HCT116 (cell line): ENCODE measurements around the gene SLC37A4. TPM values are rescaled to one million over a fixed set of nuclear protein-coding genes. Genes with fewer than 3 reads are reported as not detected.

Experiments used
- ATAC-seq: fragments of 200-7000 bp; cut with Tn5 transposase; 2 replicates; pipeline ENCODE4 v1.9.1; 2020; ENCODE audit warnings: mild to moderate bottlenecking, moderate library complexity
- BruUV-seq: library from RNA; stranded (reverse); fragments of 400-500 nt; replicated peaks from 2 replicates; lab custom pipeline; 2021; lab: Mats Ljungman, UMichigan
- CTCF ChIA-PET: fragments of 300-600 bp; sonication (Branson Sonifier 250); formaldehyde crosslinking; loops from one replicate; lab custom pipeline; 2021; ENCODE audit warnings: antibody characterized with exemption; lab: Charles Lee
- POLR2A ChIA-PET: fragments of 300-600, 350-600 bp; sonication (Branson Sonifier 250); formaldehyde crosslinking; loops from one replicate; lab custom pipeline; 2021; ENCODE audit warnings: antibody characterized with exemption; lab: Charles Lee
- RAD21 ChIA-PET, 2 experiments: fragments of 300-600 bp; sonication (Branson Sonifier 250); formaldehyde crosslinking; loops; one replicate each; lab custom pipeline; 2023; ENCODE audit warnings: low total read pairs in 2 of 2; ENCODE audit not compliant: uncharacterized antibody in 2 of 2, unreplicated experiment in 2 of 2, low non-redundant PET in 1 of 2; lab: Charles Lee
- DNase-seq: peaks from one replicate; pipeline ENCODE4 v3.0.0-alpha.2; 2010; ENCODE audit warnings: low read depth, low spot score
- H2AFZ ChIP-seq: fragments of 200-600 bp; shearing (Covaris generic), sonication (generic); 2 replicates; pipeline ENCODE4 v1.6.1; 2017; ENCODE audit warnings: low read depth, mixed run types, mixed read lengths, antibody characterized with exemption, low read length; ENCODE audit not compliant: poor library complexity, severe bottlenecking
- H3K27ac ChIP-seq: 2 replicates; pipeline ENCODE4 v1.5.1; 2012; ENCODE audit warnings: low read depth, low read length
- H3K27me3 ChIP-seq: fragments of 200-600 bp; sonication (generic); 2 replicates; pipeline ENCODE4 v1.6.1; 2016; ENCODE audit warnings: mixed run types, low read length, mixed read lengths; ENCODE audit not compliant: insufficient read depth
- H3K36me3 ChIP-seq, 2 experiments: fragments of 200-500 bp in 1 of 2; fragments of 200-600 bp in 1 of 2; sonication (Bioruptor generic) in 1 of 2; sonication (generic) in 1 of 2; 2 replicates each; pipeline versions ENCODE4 v1.5.1 to v1.6.1; 2014 to 2016; ENCODE audit warnings: low read length in 2 of 2, inconsistent platforms in 1 of 2, mixed read lengths in 1 of 2, mixed run types in 1 of 2; ENCODE audit not compliant: insufficient read depth in 2 of 2, control insufficient read depth in 1 of 2
- H3K4me1 ChIP-seq, 2 experiments: fragments of 200-600 bp in 1 of 2; sonication (generic) in 1 of 2; 2 replicates each; pipeline versions ENCODE4 v1.5.1 to v1.6.1; 2012 to 2017; ENCODE audit warnings: low read length in 2 of 2, inconsistent platforms in 1 of 2, mild to moderate bottlenecking in 1 of 2, mixed read lengths in 1 of 2, mixed run types in 1 of 2, moderate library complexity in 1 of 2; ENCODE audit not compliant: insufficient read depth in 2 of 2, control insufficient read depth in 1 of 2
- H3K4me2 ChIP-seq: fragments of 200-600 bp; sonication (generic); 2 replicates; pipeline ENCODE4 v1.6.1; 2017; ENCODE audit warnings: mixed run types, low read length, mixed read lengths
- H3K4me3 ChIP-seq, 2 experiments: fragments of 200-600 bp in 1 of 2; sonication (generic) in 1 of 2; replicated peaks in 1 of 2; 2 replicates each; pipeline ENCODE4 v1.5.1; 2011 to 2016; ENCODE audit warnings: low read length in 2 of 2, control low read depth in 1 of 2, low read depth in 1 of 2, mild to moderate bottlenecking in 1 of 2, mixed read lengths in 1 of 2, mixed run types in 1 of 2
- H3K79me2 ChIP-seq: fragments of 200-600 bp; sonication (generic); 2 replicates; pipeline ENCODE4 v1.6.1; 2017; ENCODE audit warnings: mild to moderate bottlenecking, mixed run types, low read length, moderate library complexity, mixed read lengths; ENCODE audit not compliant: insufficient read depth
- H3K9ac ChIP-seq: fragments of 200-600 bp; sonication (generic); 2 replicates; pipeline ENCODE4 v1.6.1; 2016; ENCODE audit warnings: low read length, mixed read lengths
- H3K9me2 ChIP-seq: fragments of 200-600 bp; sonication (generic), shearing (Covaris generic); 2 replicates; pipeline ENCODE4 v1.6.1; 2017; ENCODE audit warnings: mixed run types, mild to moderate bottlenecking, moderate library complexity; ENCODE audit not compliant: insufficient read depth
- H3K9me3 ChIP-seq, 2 experiments: fragments of 200-500 bp in 1 of 2; fragments of 200-600 bp in 1 of 2; sonication (Bioruptor generic) in 1 of 2; sonication (generic) in 1 of 2; 2 replicates each; pipeline ENCODE4 v1.6.1; 2014 to 2017; ENCODE audit warnings: low read length in 2 of 2, mixed read lengths in 2 of 2, inconsistent platforms in 1 of 2, low read depth in 1 of 2, mild to moderate bottlenecking in 1 of 2, mixed run types in 1 of 2, moderate library complexity in 1 of 2; ENCODE audit not compliant: control insufficient read depth in 1 of 2, insufficient read depth in 1 of 2
- H4K20me1 ChIP-seq: fragments of 200-600 bp; sonication (generic), shearing (Covaris generic); 2 replicates; pipeline ENCODE4 v1.6.1; 2017; ENCODE audit warnings: mixed run types, mild to moderate bottlenecking, moderate library complexity; ENCODE audit not compliant: insufficient read depth
- CBX3 ChIP-seq: IDR thresholded peaks from 2 replicates; pipeline ENCODE4 v1.6.1; 2012; ENCODE audit warnings: low read depth
- EGR1 ChIP-seq: IDR thresholded peaks from 2 replicates; pipeline ENCODE4 v1.6.1; 2012; ENCODE audit warnings: low read depth
- ELF1 ChIP-seq: IDR thresholded peaks from 2 replicates; pipeline ENCODE4 v1.6.1; 2012; ENCODE audit warnings: low read depth, borderline replicate concordance
- EZH2 ChIP-seq: fragments of 200-600 bp; sonication (generic); IDR thresholded peaks from 2 replicates; pipeline ENCODE4 v1.6.1; 2017; ENCODE audit warnings: antibody characterized with exemption, mixed run types
- EZH2phosphoT487 ChIP-seq: fragments of 200-600 bp; IDR thresholded peaks from 2 replicates; pipeline ENCODE4 v1.6.1; 2018; ENCODE audit warnings: antibody characterized with exemption, borderline replicate concordance
- FOSL1 ChIP-seq: IDR thresholded peaks from 2 replicates; pipeline ENCODE4 v1.6.1; 2012; ENCODE audit warnings: low read depth
- JUND ChIP-seq: IDR thresholded peaks from 2 replicates; pipeline ENCODE4 v1.6.1; 2012
- POLR2AphosphoS5 ChIP-seq: IDR thresholded peaks from 2 replicates; pipeline ENCODE4 v1.6.1; 2011; ENCODE audit warnings: mild to moderate bottlenecking, low read depth, low read length, moderate library complexity
- SIN3A ChIP-seq: IDR thresholded peaks from 2 replicates; pipeline ENCODE4 v1.6.1; 2012; ENCODE audit warnings: low read depth
- YY1 ChIP-seq: IDR thresholded peaks from 2 replicates; pipeline ENCODE4 v1.6.1; 2011; ENCODE audit warnings: low read length, low read depth, moderate library complexity, mild to moderate bottlenecking; ENCODE audit not compliant: insufficient replicate concordance; ENCODE audit errors: extremely low read depth
- ZNF274 ChIP-seq: fragments of 200-500 bp; sonication (Bioruptor generic); IDR thresholded peaks from 2 replicates; pipeline ENCODE4 v1.6.1; 2014; ENCODE audit warnings: mild to moderate bottlenecking, low read depth, low read length, inconsistent platforms
- intact Hi-C: fragments of 100-400 bp; cut with micrococcal nuclease; formaldehyde crosslinking; loops from 2 replicates; pipeline ENCODE4 v1.10.0; 2022
- total RNA-seq: library from RNA; stranded (reverse); gene quantifications from one replicate; pipeline ENCODE4 v1.2.1, GENCODE V29; 2021; ENCODE audit not compliant: unreplicated experiment
- TF ChIP-seq, protein P1 (sequence below): IDR thresholded peaks from 2 replicates; pipeline ENCODE4 v1.6.1; 2012; ENCODE audit warnings: low read depth

Gene SLC37A4
- total RNA-seq, 1 experiment from 2014 or later, result 49.8 TPM

DNA sequence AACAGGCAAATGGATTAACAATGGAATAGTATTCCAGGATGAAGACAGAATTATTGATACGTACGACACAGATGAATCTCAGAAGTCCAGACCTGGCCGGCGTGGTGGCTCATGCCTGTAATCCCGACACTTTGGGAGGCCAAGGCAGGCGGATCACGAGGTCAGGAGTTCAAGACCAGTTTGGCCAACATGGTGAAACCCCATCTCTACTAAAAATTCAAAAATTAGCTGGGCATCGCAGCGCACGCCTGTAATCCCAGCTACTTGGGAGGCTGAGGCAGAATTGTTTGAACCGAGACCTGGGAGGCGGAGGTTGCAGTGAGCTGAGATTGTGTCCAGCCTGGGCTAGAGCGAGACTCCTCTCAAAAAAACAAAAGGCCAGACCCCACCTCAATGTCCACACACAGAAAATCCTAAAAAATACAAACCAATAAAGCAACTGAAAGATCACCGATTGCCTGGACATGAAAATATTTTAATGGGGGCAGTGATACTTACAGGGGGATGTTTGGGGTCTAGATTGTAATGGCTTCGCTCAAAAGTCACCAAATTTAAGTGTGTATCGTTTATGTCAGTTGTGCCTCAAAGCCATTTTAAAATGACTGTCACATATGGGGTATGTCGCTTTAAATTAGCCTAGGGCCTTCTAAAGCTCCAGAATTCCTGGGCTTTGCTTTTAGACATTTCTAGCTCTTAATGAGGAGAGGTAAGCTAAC lies 16.3 kb downstream of the SLC37A4 start:
- Histone ChIP-seq H3K27ac (peak overlapping the region; percentile 96; the same call in 1 of the 2 replicates), H3K27me3 (no peaks in the 10 kb centered on the region), H3K4me1 (peaks cover 10 to 18% of the 10 kb centered on the region in 2 experiments; a peak in 3 of 4 replicates), H3K9me2 (no peaks in the 10 kb centered on the region), H3K9ac (no peak overlapping the region), H3K9me3 (no peaks in the 10 kb centered on the region), H3K4me2 (no peak overlapping the region), H3K79me2 (peaks cover 44% of the 10 kb centered on the region), H2AFZ (no peak overlapping the region), H3K36me3 (peaks cover 33 to 65% of the 10 kb centered on the region in 2 experiments), H4K20me1 (no peaks in the 10 kb centered on the region), H3K4me3 (no peak overlapping the region)
- intact Hi-C loops, result no loop called here
- 0 out of 2 replicates have a peak, but pooled peaks have one; percentile 0 for TF ChIP-seq FOSL1
- 0 out of 2 replicates have a peak, but pooled peaks have one; percentile 40 for TF ChIP-seq SIN3A
- TF ChIP-seq JUND, result no peak
- peak; percentile 60 for TF ChIP-seq POLR2AphosphoS5
- no peak for DNase-seq
- ATAC-seq, result no peak
- POLR2A ChIA-PET, result interaction anchor here (0.7 to 1.5 kb wide), 2 partner anchors 73 to 107 kb away, joined by 3 read pairs; partner anchors contain the start of gene HINFP
- CTCF ChIA-PET, result no interaction called here
- BruUV-seq, result no TSS peak
- RAD21 ChIA-PET, result no interaction called here

DNA sequence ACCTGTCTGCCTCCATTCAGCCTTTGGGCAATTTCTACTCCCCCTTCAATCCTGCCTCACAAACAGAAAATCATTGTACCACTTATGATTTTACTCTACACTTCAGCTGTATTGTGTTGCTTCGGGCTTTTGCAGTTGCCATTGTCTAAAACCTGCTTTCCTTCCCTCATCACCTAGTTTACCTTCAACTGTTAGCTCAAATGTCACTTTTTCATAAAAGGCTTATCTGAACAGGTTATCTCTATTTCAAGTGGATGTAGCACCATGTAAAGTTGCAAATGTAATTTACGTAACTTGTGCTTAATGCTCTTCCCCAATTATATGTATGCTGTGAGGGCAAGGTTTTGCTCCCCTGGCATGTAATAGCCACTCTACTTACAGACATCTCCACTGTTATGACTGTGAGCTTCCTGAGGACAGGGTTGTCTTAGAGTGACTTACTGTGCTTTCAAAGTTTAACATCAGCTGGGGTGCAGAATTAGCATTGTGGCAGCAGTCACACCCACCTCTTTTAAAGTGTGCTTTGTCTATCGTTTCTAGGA lies 18.0 kb downstream of the SLC37A4 start:
- CTCF ChIA-PET, result no interaction called here
- Histone ChIP-seq H3K4me3 (no peak overlapping the region), H3K79me2 (peaks cover 32% of the 10 kb centered on the region), H3K27ac (peak overlapping the region; percentile 25; the same call in 1 of the 2 replicates), H3K9me2 (no peaks in the 10 kb centered on the region), H2AFZ (no peak overlapping the region), H3K36me3 (peaks cover 35 to 62% of the 10 kb centered on the region in 2 experiments)
- no TSS peak for BruUV-seq
- TF ChIP-seq CBX3 (no peak), EZH2 (no peak), EZH2phosphoT487 (no peak), ELF1 (no peak), POLR2AphosphoS5 (no peak), ZNF274 (no peak), YY1 (no peak), EGR1 (no peak)
- TF ChIP-seq, protein P1, sequence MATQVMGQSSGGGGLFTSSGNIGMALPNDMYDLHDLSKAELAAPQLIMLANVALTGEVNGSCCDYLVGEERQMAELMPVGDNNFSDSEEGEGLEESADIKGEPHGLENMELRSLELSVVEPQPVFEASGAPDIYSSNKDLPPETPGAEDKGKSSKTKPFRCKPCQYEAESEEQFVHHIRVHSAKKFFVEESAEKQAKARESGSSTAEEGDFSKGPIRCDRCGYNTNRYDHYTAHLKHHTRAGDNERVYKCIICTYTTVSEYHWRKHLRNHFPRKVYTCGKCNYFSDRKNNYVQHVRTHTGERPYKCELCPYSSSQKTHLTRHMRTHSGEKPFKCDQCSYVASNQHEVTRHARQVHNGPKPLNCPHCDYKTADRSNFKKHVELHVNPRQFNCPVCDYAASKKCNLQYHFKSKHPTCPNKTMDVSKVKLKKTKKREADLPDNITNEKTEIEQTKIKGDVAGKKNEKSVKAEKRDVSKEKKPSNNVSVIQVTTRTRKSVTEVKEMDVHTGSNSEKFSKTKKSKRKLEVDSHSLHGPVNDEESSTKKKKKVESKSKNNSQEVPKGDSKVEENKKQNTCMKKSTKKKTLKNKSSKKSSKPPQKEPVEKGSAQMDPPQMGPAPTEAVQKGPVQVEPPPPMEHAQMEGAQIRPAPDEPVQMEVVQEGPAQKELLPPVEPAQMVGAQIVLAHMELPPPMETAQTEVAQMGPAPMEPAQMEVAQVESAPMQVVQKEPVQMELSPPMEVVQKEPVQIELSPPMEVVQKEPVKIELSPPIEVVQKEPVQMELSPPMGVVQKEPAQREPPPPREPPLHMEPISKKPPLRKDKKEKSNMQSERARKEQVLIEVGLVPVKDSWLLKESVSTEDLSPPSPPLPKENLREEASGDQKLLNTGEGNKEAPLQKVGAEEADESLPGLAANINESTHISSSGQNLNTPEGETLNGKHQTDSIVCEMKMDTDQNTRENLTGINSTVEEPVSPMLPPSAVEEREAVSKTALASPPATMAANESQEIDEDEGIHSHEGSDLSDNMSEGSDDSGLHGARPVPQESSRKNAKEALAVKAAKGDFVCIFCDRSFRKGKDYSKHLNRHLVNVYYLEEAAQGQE, result no peak
- TF ChIP-seq, all 23 proteins: peak for 0
- RAD21 ChIA-PET, result no interaction called here
- H3K4me1 ChIP-seq, result peaks cover 10 to 18% of the 10 kb centered on the region in 2 experiments; a peak in 3 of 4 replicates
- no peak overlapping the region for H3K9ac ChIP-seq
- intact Hi-C loops, result no loop called here
- no peak overlapping the region for H3K4me2 ChIP-seq
- H3K9me3 ChIP-seq, result no peaks in the 10 kb centered on the region
- no peaks in the 10 kb centered on the region for H4K20me1 ChIP-seq
- POLR2A ChIA-PET, result no interaction called here
- no peaks in the 10 kb centered on the region for H3K27me3 ChIP-seq
- DNase-seq (no peak), ATAC-seq (no peak)
